Activated T-cell treated with anti-CD3 and anti-CD28 coated beads, Interleukin-2, amount 50 U/mL, for 72 hours (primary cell): ENCODE measurements around the gene RIMS1. TPM values are rescaled to one million over a fixed set of nuclear protein-coding genes. Genes with fewer than 3 reads are reported as not detected.

Experiments used
- ATAC-seq, 2 donors: fragments of 150-1000 bp; cut with Tn5 transposase; replicated peaks in 1 of 2; 2 replicates each; pipeline ENCODE4 v1.10.0; 2021; ENCODE audit warnings: moderate library complexity in 2 of 2, mild to moderate bottlenecking in 1 of 2
- DNase-seq, 2 donors: peaks; one replicate each; pipeline ENCODE4 v3.0.0; 2021 to 2022; ENCODE audit warnings: mixed read lengths in 1 of 2
- H3K27ac Mint-ChIP-seq: one replicate; pipeline ENCODE4 v1.8.0; 2022; ENCODE audit warnings: mild to moderate bottlenecking, moderate library complexity, mixed read lengths
- H3K27me3 Mint-ChIP-seq: one replicate; pipeline ENCODE4 v1.8.0; 2022; ENCODE audit warnings: low read depth, mixed read lengths
- H3K36me3 Mint-ChIP-seq, 2 donors: one replicate each; pipeline ENCODE4 v1.8.0; 2022; ENCODE audit warnings: mixed read lengths in 2 of 2, mild to moderate bottlenecking in 1 of 2; ENCODE audit not compliant: insufficient read depth in 2 of 2
- H3K4me1 Mint-ChIP-seq: one replicate; pipeline ENCODE4 v1.8.0; 2022; ENCODE audit warnings: low read depth, mixed read lengths
- H3K4me3 Mint-ChIP-seq, 2 donors: one replicate each; pipeline ENCODE4 v1.8.0; 2022; ENCODE audit warnings: mild to moderate bottlenecking in 2 of 2, mixed read lengths in 2 of 2, moderate library complexity in 2 of 2
- H3K9me3 Mint-ChIP-seq, 2 donors: one replicate each; pipeline ENCODE4 v1.8.0; 2022; ENCODE audit warnings: mixed read lengths in 2 of 2
- total RNA-seq, 2 donors: library from RNA; stranded (reverse); gene quantifications; one replicate each; pipeline ENCODE4 v1.2.3, GENCODE V29; 2022

Gene RIMS1
- total RNA-seq, 2 donors from 2014 or later: not detected

DNA sequence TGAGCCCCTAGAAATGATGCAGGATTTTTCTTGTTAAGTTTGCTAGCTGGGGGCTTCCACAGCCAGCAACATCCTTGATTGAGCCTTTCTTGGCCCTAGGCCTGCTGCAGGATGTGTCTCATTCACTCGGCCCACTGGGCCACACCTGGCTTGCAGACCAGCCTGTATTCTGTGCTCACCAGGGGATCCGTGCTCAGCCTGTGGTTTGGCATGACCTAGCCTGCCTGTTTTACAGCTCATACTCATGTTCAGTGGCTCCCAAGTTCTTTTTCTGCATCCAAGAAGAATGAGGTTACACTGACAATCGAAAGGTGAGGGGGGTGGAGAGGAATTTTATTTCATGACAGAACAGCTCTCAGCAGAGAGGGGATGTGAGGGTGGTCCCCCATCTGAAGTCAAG, 263.4 kb downstream of the RIMS1 start:
- ATAC-seq: no peak
- Mint-ChIP-seq H3K27ac (no peak overlapping the region), H3K36me3 (peaks cover 0 to 2% of the 10 kb centered on the region in 2 donors), H3K27me3 (no peaks in the 10 kb centered on the region), H3K9me3 (peaks cover 5 to 6% of the 10 kb centered on the region in 2 donors), H3K4me1 (no peaks in the 10 kb centered on the region), H3K4me3 (no peak overlapping the region)
- DNase-seq: no peak

DNA sequence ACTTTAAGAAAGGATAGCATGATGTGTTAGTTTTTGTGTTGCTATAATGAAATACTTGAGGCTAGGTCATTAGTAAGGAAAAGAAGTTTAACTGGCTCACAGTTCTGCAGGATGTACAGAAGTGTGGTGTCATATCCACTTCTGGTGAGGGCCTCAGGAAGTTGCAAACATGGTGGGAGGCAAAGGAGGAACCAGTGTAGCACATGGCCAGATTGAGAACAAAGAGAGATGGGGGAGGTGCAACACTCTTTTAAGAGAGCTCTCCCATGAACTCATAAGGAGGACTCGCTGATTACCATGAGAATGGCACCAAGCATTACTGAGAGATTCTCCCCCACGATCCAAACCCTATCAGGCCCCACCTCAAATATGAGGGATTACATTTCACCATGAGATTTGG, 265.4 kb downstream of the RIMS1 start:
- ATAC-seq: no peak
- Mint-ChIP-seq H3K36me3 (peaks cover 0 to 2% of the 10 kb centered on the region in 2 donors), H3K9me3 (peaks cover 3 to 6% of the 10 kb centered on the region in 2 donors), H3K27ac (no peak overlapping the region), H3K4me3 (no peak overlapping the region), H3K4me1 (no peaks in the 10 kb centered on the region), H3K27me3 (no peaks in the 10 kb centered on the region)
- no peak for DNase-seq

DNA sequence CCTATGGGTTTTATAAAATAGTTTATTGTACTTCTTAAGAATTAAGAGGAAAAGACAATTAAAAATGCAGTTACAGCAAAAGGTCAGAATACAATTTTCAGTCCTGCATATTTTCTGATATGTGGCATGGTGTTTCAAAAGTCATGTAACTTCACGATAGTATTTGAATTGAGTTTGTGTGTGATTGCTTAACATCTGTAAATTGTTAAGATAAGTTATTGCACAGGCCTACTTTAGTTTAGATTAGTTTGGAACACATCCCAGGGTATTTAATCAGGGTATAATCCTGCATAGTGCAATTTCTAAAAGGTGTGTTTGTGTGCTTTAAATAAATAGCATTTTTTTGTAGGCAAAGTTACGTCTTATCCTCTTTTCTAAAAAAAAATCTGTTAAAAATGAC, 289.6 kb downstream of the RIMS1 start:
- Mint-ChIP-seq H3K27ac (no peak overlapping the region), H3K4me3 (no peak overlapping the region), H3K4me1 (no peaks in the 10 kb centered on the region), H3K36me3 (no peaks in the 10 kb centered on the region), H3K9me3 (no peaks in the 10 kb centered on the region), H3K27me3 (peaks cover 13% of the 10 kb centered on the region)
- DNase-seq: no peak
- ATAC-seq: no peak

DNA sequence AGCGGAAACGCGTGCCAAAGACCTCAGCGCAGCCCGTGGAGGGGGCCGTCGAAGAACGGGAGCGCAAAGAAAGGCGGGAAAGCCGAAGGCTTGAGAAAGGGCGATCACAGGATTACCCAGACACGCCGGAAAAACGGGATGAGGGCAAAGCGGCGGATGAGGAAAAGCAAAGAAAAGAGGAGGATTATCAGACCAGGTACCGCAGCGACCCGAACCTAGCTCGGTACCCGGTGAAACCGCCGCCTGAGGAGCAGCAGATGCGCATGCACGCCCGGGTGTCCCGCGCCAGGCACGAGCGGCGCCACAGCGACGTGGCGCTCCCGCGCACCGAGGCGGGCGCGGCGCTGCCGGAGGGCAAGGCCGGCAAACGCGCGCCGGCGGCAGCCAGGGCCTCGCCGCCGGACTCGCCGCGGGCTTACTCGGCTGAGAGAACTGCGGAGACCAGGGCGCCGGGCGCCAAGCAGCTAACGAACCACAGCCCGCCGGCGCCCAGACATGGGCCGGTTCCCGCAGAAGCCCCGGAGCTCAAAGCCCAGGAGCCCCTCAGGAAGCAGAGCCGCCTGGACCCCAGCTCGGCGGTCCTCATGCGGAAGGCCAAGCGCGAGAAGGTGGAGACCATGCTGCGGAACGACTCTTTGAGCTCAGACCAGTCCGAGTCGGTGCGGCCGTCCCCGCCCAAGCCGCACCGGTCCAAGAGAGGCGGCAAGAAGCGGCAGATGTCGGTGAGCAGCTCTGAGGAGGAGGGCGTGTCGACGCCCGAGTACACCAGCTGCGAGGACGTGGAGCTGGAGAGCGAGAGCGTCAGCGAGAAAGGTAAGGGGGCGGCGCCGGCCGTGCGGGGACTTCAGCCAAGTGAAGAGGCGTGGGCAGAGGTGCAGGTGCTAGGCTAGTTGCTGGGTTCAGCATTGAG, 296.2 kb downstream of the RIMS1 start:
- Mint-ChIP-seq H3K27me3 (peaks cover 40% of the 10 kb centered on the region), H3K4me3 (peak overlapping the region; percentile 46 to 85), H3K27ac (no peak overlapping the region), H3K36me3 (peaks cover 7 to 9% of the 10 kb centered on the region in 2 donors), H3K9me3 (peaks cover 0 to 4% of the 10 kb centered on the region in 2 donors), H3K4me1 (peaks cover 8% of the 10 kb centered on the region)
- no peak for ATAC-seq
- no peak for DNase-seq

DNA sequence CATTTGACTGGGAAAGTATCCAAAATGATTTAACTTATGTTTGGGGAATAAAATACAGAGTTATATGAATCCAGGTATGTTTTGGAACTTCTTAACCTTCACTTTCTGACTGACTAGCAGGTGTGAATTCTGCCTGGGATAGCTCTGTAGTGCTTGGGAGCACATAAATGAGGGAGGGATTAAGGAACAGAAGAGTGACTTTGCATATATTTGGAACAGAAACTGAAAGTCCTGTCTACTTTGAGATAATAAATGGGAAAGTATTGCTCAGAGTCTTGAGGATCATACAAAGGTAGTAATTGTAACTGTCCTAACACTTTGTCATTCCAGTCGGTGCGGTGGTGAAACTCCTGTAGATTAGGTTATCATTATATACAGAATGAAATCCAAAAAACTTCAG, 317.6 kb downstream of the RIMS1 start:
- no peaks in the 10 kb centered on the region for H3K36me3 Mint-ChIP-seq
- no peaks in the 10 kb centered on the region for H3K4me1 Mint-ChIP-seq
- ATAC-seq (no peak), DNase-seq (no peak)
- no peak overlapping the region for H3K27ac Mint-ChIP-seq
- no peaks in the 10 kb centered on the region for H3K27me3 Mint-ChIP-seq
- no peak overlapping the region for H3K4me3 Mint-ChIP-seq
- H3K9me3 Mint-ChIP-seq: peaks cover 1 to 2% of the 10 kb centered on the region in 2 donors

DNA sequence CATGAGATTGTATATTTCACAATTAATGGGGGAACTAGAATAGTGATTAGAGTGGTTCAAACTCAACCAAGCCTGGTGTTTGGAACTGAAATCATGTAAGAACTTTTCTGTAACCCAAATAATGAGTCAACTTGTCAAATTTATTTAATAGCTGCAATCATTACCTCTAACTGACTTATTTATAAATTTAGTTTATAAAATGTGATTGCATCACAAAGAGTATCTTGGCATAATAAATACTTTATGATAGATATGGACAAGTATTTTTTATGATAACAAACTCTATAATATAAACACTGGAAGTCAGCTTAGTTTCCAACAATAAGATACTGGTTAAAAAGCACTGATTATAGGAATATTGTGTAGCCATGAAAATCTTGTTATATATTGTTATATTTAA, 319.1 kb downstream of the RIMS1 start:
- no peaks in the 10 kb centered on the region for H3K4me1 Mint-ChIP-seq
- DNase-seq: no peak
- no peak overlapping the region for H3K4me3 Mint-ChIP-seq
- no peak for ATAC-seq
- H3K9me3 Mint-ChIP-seq: peaks cover 1 to 2% of the 10 kb centered on the region in 2 donors
- no peak overlapping the region for H3K27ac Mint-ChIP-seq
- no peaks in the 10 kb centered on the region for H3K27me3 Mint-ChIP-seq
- no peaks in the 10 kb centered on the region for H3K36me3 Mint-ChIP-seq

DNA sequence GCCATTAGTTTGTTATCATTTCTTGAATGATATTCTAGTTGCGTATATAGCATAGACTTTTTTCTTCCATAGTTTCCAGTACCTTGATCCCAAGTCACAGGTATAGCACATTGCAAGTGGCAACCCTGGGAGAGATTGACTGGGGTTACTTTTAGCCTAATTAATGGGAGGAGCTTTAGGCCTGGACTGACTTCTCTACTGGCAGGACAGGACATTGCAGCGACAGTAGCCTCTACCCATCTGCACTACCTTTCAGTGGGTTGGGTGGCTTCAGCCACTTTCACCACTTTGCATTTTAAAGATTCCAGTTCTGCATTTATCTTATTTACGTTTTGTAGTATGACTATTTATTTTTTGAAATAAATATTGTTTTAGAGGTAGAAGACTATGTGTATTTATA, 320.3 kb downstream of the RIMS1 start:
- DNase-seq (no peak), ATAC-seq (no peak)
- H3K4me3 Mint-ChIP-seq: no peak overlapping the region
- H3K36me3 Mint-ChIP-seq: no peaks in the 10 kb centered on the region
- no peaks in the 10 kb centered on the region for H3K4me1 Mint-ChIP-seq
- no peak overlapping the region for H3K27ac Mint-ChIP-seq
- H3K27me3 Mint-ChIP-seq: no peaks in the 10 kb centered on the region
- peaks cover 1 to 2% of the 10 kb centered on the region in 2 donors for H3K9me3 Mint-ChIP-seq

DNA sequence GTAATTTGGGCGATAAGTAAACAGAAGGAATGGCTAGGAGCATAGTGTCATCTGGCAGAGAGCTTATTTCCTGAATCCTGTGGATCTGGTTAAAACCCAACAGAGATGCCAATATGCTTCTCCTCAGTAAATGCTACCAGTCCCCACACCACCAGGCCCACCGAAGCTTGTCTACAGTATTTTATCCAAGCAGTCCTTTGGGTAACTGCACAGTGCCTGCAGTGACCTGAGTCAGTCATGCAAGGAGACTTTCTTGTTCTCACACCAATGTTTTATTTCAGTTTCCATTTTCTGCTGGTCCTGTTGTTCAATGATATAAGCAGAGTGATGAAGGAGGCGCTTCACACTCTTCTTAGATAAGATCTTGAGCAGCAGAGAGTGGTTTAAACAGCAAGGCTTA, 326.3 kb downstream of the RIMS1 start:
- Mint-ChIP-seq H3K36me3 (no peaks in the 10 kb centered on the region), H3K27me3 (no peaks in the 10 kb centered on the region), H3K9me3 (peaks cover 0 to 2% of the 10 kb centered on the region in 2 donors), H3K4me1 (no peaks in the 10 kb centered on the region), H3K4me3 (no peak overlapping the region), H3K27ac (no peak overlapping the region)
- DNase-seq: no peak
- ATAC-seq: no peak

DNA sequence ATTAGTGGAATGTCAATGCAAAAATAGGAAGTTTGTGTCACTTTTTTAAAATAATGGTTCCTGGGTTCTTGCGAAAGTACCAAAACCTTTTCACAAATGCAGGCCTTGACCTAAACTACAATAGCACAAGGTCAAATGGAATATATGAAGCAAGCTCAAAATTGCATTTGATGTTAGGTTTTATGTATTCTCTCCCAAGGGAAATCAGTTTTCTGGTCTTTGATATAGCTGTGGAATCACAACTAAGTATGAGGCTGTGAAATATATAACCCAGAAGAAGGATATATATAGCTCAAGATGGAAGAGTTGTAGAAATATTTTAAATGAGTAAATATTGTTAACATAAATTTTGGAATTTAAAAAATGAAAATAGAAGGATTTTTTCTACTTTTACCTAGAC, 327.3 kb downstream of the RIMS1 start:
- no peak overlapping the region for H3K4me3 Mint-ChIP-seq
- no peaks in the 10 kb centered on the region for H3K36me3 Mint-ChIP-seq
- no peaks in the 10 kb centered on the region for H3K4me1 Mint-ChIP-seq
- H3K27ac Mint-ChIP-seq: no peak overlapping the region
- DNase-seq (no peak), ATAC-seq (no peak)
- H3K27me3 Mint-ChIP-seq: no peaks in the 10 kb centered on the region
- H3K9me3 Mint-ChIP-seq: peaks cover 0 to 2% of the 10 kb centered on the region in 2 donors

DNA sequence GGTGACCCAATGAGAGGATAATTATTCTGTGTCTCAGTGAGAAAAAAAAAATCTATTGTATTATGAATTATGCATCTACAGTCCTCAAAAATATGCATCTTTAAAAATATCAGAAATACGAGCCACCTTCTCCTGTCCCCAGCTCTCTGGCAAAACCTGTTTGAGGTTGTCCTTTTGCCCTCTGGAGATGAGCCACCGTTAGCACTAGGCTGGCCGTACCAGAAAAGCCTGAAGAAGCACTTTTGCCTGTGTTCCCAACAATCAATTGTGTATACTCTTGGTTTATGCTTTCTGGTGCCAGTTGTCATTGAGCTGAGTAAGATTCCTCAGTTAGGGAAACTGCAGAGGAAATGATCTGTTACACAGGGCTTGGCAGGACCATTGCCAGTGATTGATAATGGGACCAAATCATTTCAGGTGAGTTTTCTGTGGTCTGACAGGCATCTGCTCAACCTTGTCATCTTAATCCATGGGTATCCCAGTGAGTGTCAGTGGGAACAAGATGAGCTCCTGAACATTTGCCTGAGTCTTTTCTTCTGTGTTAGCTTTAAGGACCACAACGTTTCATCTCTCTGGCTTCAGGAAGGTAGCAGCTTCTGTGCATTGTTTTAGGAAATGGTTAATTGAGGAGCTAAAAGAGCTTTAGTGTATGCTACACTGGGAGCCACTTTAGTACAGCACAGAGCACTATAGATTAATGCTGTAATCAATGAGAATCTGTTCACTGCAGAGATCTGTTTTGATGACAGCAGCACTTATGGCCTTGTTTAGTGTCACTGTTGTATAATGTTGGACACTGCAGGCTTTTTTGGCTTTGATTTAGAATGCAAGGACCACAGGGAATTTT, 330.1 kb downstream of the RIMS1 start:
- H3K27me3 Mint-ChIP-seq: no peaks in the 10 kb centered on the region
- no peaks in the 10 kb centered on the region for H3K36me3 Mint-ChIP-seq
- no peak for DNase-seq
- H3K4me1 Mint-ChIP-seq: no peaks in the 10 kb centered on the region
- H3K4me3 Mint-ChIP-seq: no peak overlapping the region
- peaks cover 0 to 2% of the 10 kb centered on the region in 2 donors for H3K9me3 Mint-ChIP-seq
- no peak overlapping the region for H3K27ac Mint-ChIP-seq
- no peak for ATAC-seq

DNA sequence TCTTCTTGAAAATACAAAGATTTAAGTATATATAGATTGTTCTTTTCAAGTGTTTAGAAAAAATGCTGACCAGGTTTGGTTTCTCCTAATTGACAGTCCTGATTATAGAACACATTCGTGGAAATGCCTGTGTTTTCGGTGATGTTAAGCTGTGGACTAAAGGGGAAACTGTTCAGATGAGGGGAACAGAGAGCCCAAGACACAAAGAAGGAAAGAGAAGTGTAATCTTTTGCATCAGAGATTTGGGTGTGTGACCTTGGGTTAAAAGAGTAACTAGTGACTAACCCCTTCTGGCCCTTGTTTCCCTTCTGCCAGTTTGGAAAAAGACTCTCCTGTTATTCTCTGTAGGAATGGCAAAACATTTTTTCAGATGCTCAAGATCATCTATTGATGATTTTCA, 331.3 kb downstream of the RIMS1 start:
- Mint-ChIP-seq H3K4me3 (no peak overlapping the region), H3K27ac (no peak overlapping the region), H3K27me3 (no peaks in the 10 kb centered on the region), H3K4me1 (no peaks in the 10 kb centered on the region), H3K9me3 (peaks cover 0 to 2% of the 10 kb centered on the region in 2 donors), H3K36me3 (no peaks in the 10 kb centered on the region)
- DNase-seq (no peak), ATAC-seq (no peak)

DNA sequence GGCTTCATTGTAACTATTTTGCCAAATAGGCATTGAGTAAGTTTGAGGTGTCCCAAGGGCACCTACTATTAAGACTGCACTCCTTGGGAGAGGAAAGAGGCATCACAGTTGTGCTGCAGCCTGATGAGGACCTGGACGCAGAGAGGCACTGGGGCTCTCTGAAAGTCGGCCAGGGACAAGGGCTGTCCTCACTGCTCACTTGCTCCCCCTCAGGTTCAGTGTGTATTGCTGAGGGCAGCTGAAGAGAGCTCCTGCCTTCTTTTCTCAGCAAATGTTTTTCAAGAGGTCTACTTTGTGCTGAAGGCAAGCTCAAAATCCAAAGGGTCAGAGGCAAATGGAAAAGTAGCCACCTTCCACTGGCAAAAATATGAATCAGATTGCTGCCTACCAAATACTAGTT, 331.8 kb downstream of the RIMS1 start:
- no peaks in the 10 kb centered on the region for H3K36me3 Mint-ChIP-seq
- H3K27ac Mint-ChIP-seq: no peak overlapping the region
- H3K9me3 Mint-ChIP-seq: peaks cover 0 to 2% of the 10 kb centered on the region in 2 donors
- H3K4me3 Mint-ChIP-seq: no peak overlapping the region
- no peaks in the 10 kb centered on the region for H3K27me3 Mint-ChIP-seq
- H3K4me1 Mint-ChIP-seq: no peaks in the 10 kb centered on the region
- DNase-seq (no peak), ATAC-seq (no peak)

DNA sequence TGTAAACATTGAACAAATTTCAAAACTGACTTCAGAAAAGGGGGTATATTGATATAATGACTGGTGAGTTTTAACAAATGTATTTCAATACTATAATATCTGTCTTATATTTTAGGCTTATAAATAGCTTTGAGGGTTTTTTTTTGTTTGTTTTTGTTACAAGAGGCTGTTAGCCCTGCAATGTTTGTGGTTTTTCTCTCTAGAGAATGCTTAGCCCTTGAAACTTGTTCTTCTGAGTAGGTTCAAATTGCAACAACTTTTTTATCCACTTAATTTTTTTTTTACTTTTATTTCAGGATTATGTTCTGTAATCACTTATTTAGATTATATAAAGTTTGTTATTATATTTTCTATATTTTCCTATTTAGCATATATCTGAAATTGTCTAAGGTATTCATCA, 333.2 kb downstream of the RIMS1 start:
- H3K4me1 Mint-ChIP-seq: no peaks in the 10 kb centered on the region
- ATAC-seq (no peak), DNase-seq (no peak)
- no peaks in the 10 kb centered on the region for H3K36me3 Mint-ChIP-seq
- no peak overlapping the region for H3K27ac Mint-ChIP-seq
- no peak overlapping the region for H3K4me3 Mint-ChIP-seq
- H3K27me3 Mint-ChIP-seq: no peaks in the 10 kb centered on the region
- H3K9me3 Mint-ChIP-seq: peaks cover 0 to 2% of the 10 kb centered on the region in 2 donors
